H9 (cell line): ENCODE data around the gene PROCR. TPM values are rescaled to one million over a fixed set of nuclear protein-coding genes. Genes with fewer than 3 reads are reported as not detected.

Source experiments
- DNase-seq: peaks from one replicate; pipeline ENCODE4 v3.0.0-alpha.2; 2017
- H2AFZ ChIP-seq: one replicate; pipeline ENCODE4 v1.6.1; 2013; ENCODE audit warnings: mild to moderate bottlenecking, low read length, control low read depth, moderate library complexity
- H2AK5ac ChIP-seq: 2 replicates; pipeline ENCODE4 v1.6.1; 2013; ENCODE audit warnings: low read length, control low read depth, mixed read lengths; ENCODE audit not compliant: insufficient read length
- H2BK120ac ChIP-seq: one replicate; pipeline ENCODE4 v1.6.1; 2013; ENCODE audit warnings: low read depth, mild to moderate bottlenecking, low read length, control low read depth, inconsistent platforms; ENCODE audit not compliant: poor library complexity, severe bottlenecking
- H2BK12ac ChIP-seq: 2 replicates; pipeline ENCODE4 v1.6.1; 2013; ENCODE audit warnings: low read length, control low read depth, mixed read lengths, low read depth; ENCODE audit not compliant: insufficient read length
- H2BK15ac ChIP-seq: 2 replicates; pipeline ENCODE4 v1.6.1; 2013; ENCODE audit warnings: low read depth, low read length, control low read depth
- H2BK20ac ChIP-seq: one replicate; pipeline ENCODE4 v1.6.1; 2013; ENCODE audit warnings: low read depth, mild to moderate bottlenecking, low read length, control low read depth, inconsistent platforms; ENCODE audit not compliant: poor library complexity, severe bottlenecking
- H2BK5ac ChIP-seq: 2 replicates; pipeline ENCODE4 v1.6.1; 2013; ENCODE audit warnings: low read length, control low read depth, mixed read lengths; ENCODE audit not compliant: insufficient read length
- H3K14ac ChIP-seq: 2 replicates; pipeline ENCODE4 v1.6.1; 2013; ENCODE audit warnings: low read length, control low read depth; ENCODE audit not compliant: insufficient read depth
- H3K18ac ChIP-seq: 2 replicates; pipeline ENCODE4 v1.6.1; 2013; ENCODE audit warnings: low read depth, mild to moderate bottlenecking, mixed read lengths, low read length, control low read depth; ENCODE audit not compliant: insufficient read length
- H3K23ac ChIP-seq: 2 replicates; pipeline ENCODE4 v1.6.1; 2013; ENCODE audit warnings: low read length, control low read depth, mixed read lengths, low read depth; ENCODE audit not compliant: insufficient read length
- H3K23me2 ChIP-seq: 2 replicates; pipeline ENCODE4 v1.6.1; 2013; ENCODE audit warnings: low read depth, mild to moderate bottlenecking, mixed read lengths, low read length, control low read depth; ENCODE audit not compliant: insufficient read length, poor library complexity, severe bottlenecking
- H3K27ac ChIP-seq: 2 replicates; pipeline ENCODE4 v1.5.1; 2013; ENCODE audit warnings: low read length, control low read depth, mixed read lengths, low read depth; ENCODE audit not compliant: insufficient read length
- H3K27me3 ChIP-seq: 2 replicates; pipeline ENCODE4 v1.6.1; 2013; ENCODE audit warnings: low read length, control low read depth, inconsistent platforms; ENCODE audit not compliant: insufficient read depth
- H3K4ac ChIP-seq: 2 replicates; pipeline ENCODE4 v1.6.1; 2013; ENCODE audit warnings: low read depth, mild to moderate bottlenecking, control low read depth, inconsistent platforms, low read length, moderate library complexity
- H3K4me1 ChIP-seq: 2 replicates; pipeline ENCODE4 v1.6.1; 2013; ENCODE audit warnings: low read length, control low read depth, inconsistent platforms; ENCODE audit not compliant: insufficient read depth
- H3K4me2 ChIP-seq: 2 replicates; pipeline ENCODE4 v1.6.1; 2013; ENCODE audit warnings: low read length, control low read depth, mixed read lengths; ENCODE audit not compliant: insufficient read length, insufficient read depth
- H3K56ac ChIP-seq: 2 replicates; pipeline ENCODE4 v1.6.1; 2013; ENCODE audit warnings: low read depth, mild to moderate bottlenecking, mixed read lengths, low read length, control low read depth; ENCODE audit not compliant: insufficient read length
- H3K79me1 ChIP-seq: 2 replicates; pipeline ENCODE4 v1.6.1; 2013; ENCODE audit warnings: low read depth, mild to moderate bottlenecking, moderate library complexity, low read length, control low read depth, inconsistent platforms; ENCODE audit not compliant: insufficient read depth, poor library complexity, severe bottlenecking
- H3K79me2 ChIP-seq: 2 replicates; pipeline ENCODE4 v1.6.1; 2013; ENCODE audit warnings: low read length, control low read depth, inconsistent platforms; ENCODE audit not compliant: insufficient read depth
- H3K9ac ChIP-seq: 2 replicates; pipeline ENCODE4 v1.6.1; 2013; ENCODE audit warnings: low read length, control low read depth, mixed read lengths; ENCODE audit not compliant: insufficient read length; ENCODE audit errors: extremely low read depth
- H3K9me3 ChIP-seq: one replicate; pipeline ENCODE4 v1.6.1; 2013; ENCODE audit warnings: low read depth, low read length, inconsistent platforms; ENCODE audit not compliant: control insufficient read depth
- H3T11ph ChIP-seq: one replicate; pipeline ENCODE4 v1.6.1; 2013; ENCODE audit warnings: mild to moderate bottlenecking, low read length, control low read depth, inconsistent platforms
- H4K20me1 ChIP-seq: one replicate; pipeline ENCODE4 v1.6.1; 2013; ENCODE audit not compliant: control insufficient read depth, insufficient read length, insufficient read depth
- H4K5ac ChIP-seq: 2 replicates; pipeline ENCODE4 v1.6.1; 2013; ENCODE audit warnings: low read depth, mild to moderate bottlenecking, mixed read lengths, low read length, control low read depth; ENCODE audit not compliant: insufficient read length
- H4K8ac ChIP-seq: replicated peaks from 2 replicates; pipeline ENCODE4 v1.6.1; 2013; ENCODE audit warnings: low read length, control low read depth, mixed read lengths, low read depth; ENCODE audit not compliant: insufficient read length
- H4K91ac ChIP-seq: 2 replicates; pipeline ENCODE4 v1.6.1; 2013; ENCODE audit warnings: low read depth, mild to moderate bottlenecking, moderate library complexity, mixed read lengths, low read length, control low read depth; ENCODE audit not compliant: insufficient read length
- H3K27ac Mint-ChIP-seq, 3 experiments: 2 replicates in 2 of 3; 3 replicates in 1 of 3; pipeline ENCODE4 v1.8.0; 2020 to 2021; ENCODE audit warnings: mixed read lengths in 3 of 3, mild to moderate bottlenecking in 1 of 3, moderate library complexity in 1 of 3
- H3K27me3 Mint-ChIP-seq: 2 replicates; pipeline ENCODE4 v1.8.0; 2021; ENCODE audit warnings: low read depth, mild to moderate bottlenecking, moderate library complexity, mixed read lengths
- H3K36me3 Mint-ChIP-seq, 3 experiments: 2 replicates in 2 of 3; 3 replicates in 1 of 3; pipeline ENCODE4 v1.8.0; 2020 to 2021; ENCODE audit warnings: low read depth in 3 of 3, mixed read lengths in 3 of 3; ENCODE audit not compliant: insufficient read depth in 1 of 3
- H3K4me1 Mint-ChIP-seq, 2 experiments: 2 replicates each; pipeline ENCODE4 v1.8.0; 2020; ENCODE audit warnings: mixed read lengths in 2 of 2
- H3K4me3 Mint-ChIP-seq, 2 experiments: 2 replicates in 1 of 2; 3 replicates in 1 of 2; pipeline ENCODE4 v1.8.0; 2020 to 2021; ENCODE audit warnings: mild to moderate bottlenecking in 2 of 2, mixed read lengths in 2 of 2, moderate library complexity in 1 of 2
- H3K9me3 Mint-ChIP-seq, 2 experiments: 2 replicates in 1 of 2; 3 replicates in 1 of 2; pipeline ENCODE4 v1.8.0; 2020; ENCODE audit warnings: mild to moderate bottlenecking in 2 of 2, mixed read lengths in 2 of 2, moderate library complexity in 1 of 2
- CTCF ChIP-seq: fragments of 200-600 bp; sonication (generic); conservative IDR thresholded peaks from 3 replicates; pipeline ENCODE4 v1.8.0; 2021; ENCODE audit warnings: antibody characterized with exemption, mild to moderate bottlenecking
- WGBS: extraction: QIAGEN DNeasy Blood & Tissue Kit; methylation state at CpG from one replicate; pipeline ENCODE4 v1.1.7; 2013; ENCODE audit warnings: missing lambda C conversion rate, low lambda C conversion rate, mixed read lengths; ENCODE audit not compliant: insufficient read length; ENCODE audit errors: extremely low coverage; 5-methylcytosine and 5-hydroxymethylcytosine counted together
- total RNA-seq: library from RNA; stranded (reverse); gene quantifications from 2 replicates; pipeline ENCODE4 v1.2.1, GENCODE V29; 2021

The PROCR gene
- total RNA-seq, 1 experiment from 2014 or later, result 6.4 TPM

- Histone ChIP-seq H3K27ac (no peak overlapping the region), H3K4me2 (no peak overlapping the region), H2BK120ac (no peak overlapping the region), H2BK12ac (no peak overlapping the region), H3K79me1 (no peaks in the 10 kb centered on the region), H4K91ac (no peak overlapping the region), H2BK20ac (no peak overlapping the region), H3K79me2 (no peaks in the 10 kb centered on the region), H3K9me3 (no peaks in the 10 kb centered on the region), H2BK15ac (no peak overlapping the region), H2BK5ac (no peak overlapping the region), H3K18ac (no peak overlapping the region), H2AFZ (no peak overlapping the region), H3K56ac (no peak overlapping the region), H3K23ac (no peak overlapping the region), H3K4ac (no peak overlapping the region), H3K4me1 (peaks cover 2% of the 10 kb centered on the region; the same call in 1 of the 2 replicates), H3K23me2 (no peaks in the 10 kb centered on the region), H4K8ac (no peak overlapping the region), H4K5ac (no peak overlapping the region), H3K27me3 (no peaks in the 10 kb centered on the region), H3K14ac (no peak overlapping the region), H3K9ac (no peak overlapping the region), H2AK5ac (no peak overlapping the region), H3T11ph (no peak overlapping the region), H4K20me1 (no peaks in the 10 kb centered on the region)
- TF ChIP-seq CTCF, result no peak
- no peak overlapping the region for H3K27ac Mint-ChIP-seq
- H3K9me3 Mint-ChIP-seq, result peaks cover 2% of the 10 kb centered on the region in 2 experiments; a peak in 2 of 5 replicates
- DNase-seq, result no peak
- H3K36me3 Mint-ChIP-seq, result peaks cover 0 to 3% (median 0%) of the 10 kb centered on the region in 3 experiments; a peak in 2 of 7 replicates
- H3K4me3 Mint-ChIP-seq, result peak overlapping the region in 1 of 2 experiments; percentile 12; a peak in 2 of 5 replicates
- peaks cover 5% of the 10 kb centered on the region; the same call in 1 of the 2 replicates for H3K27me3 Mint-ChIP-seq
- H3K4me1 Mint-ChIP-seq, result peaks cover 10 to 21% of the 10 kb centered on the region in 2 experiments
- no CpG with 5 or more reads among the region's 4 CpGs for WGBS
These were observed 6.4 kb upstream of the PROCR start for GRCh38 chr20:35165221-35166185.
